Measurements from ENCODE around the gene HYI. TPM values are rescaled to one million over a fixed set of nuclear protein-coding genes. Genes with fewer than 3 reads are reported as not detected.

The HYI gene
- total RNA-seq, 1 donor from 2014 or later = 73.6 TPM

GRCh38 chr1:43444836-43445235 is 8.9 kb downstream of the HYI start:
- peak in 1 of 2 donors; percentile 29 for DNase-seq (ENCODE audit: low read depth in 2 of 2)

- no peak for DNase-seq (ENCODE audit: low read depth in 2 of 2)
These were observed 9.4 kb downstream of the HYI start for GRCh38 chr1:43444151-43444828.

GRCh38 chr1:43443197-43443946 is 10.4 kb downstream of the HYI start:
- no peak for DNase-seq (ENCODE audit: low read depth in 2 of 2)

- no peak for DNase-seq (ENCODE audit: low read depth in 2 of 2)
These were observed 11.0 kb downstream of the HYI start for GRCh38 chr1:43442756-43443155.

GRCh38 chr1:43441894-43442637 is 11.7 kb downstream of the HYI start:
- no peak for DNase-seq (ENCODE audit: low read depth in 2 of 2)

- no peak for DNase-seq (ENCODE audit: low read depth in 2 of 2)
These were observed 12.4 kb downstream of the HYI start for GRCh38 chr1:43441166-43441893.

GRCh38 chr1:43440358-43440757 is 13.4 kb downstream of the HYI start:
- DNase-seq (ENCODE audit: low read depth in 2 of 2) = no peak

- DNase-seq (ENCODE audit: low read depth in 2 of 2) = no peak
These were observed 13.9 kb downstream of the HYI start for GRCh38 chr1:43439781-43440180.

- DNase-seq (ENCODE audit: low read depth in 2 of 2) = no peak
These were observed 14.7 kb downstream of the HYI start for GRCh38 chr1:43438953-43439581.

- no peak for DNase-seq (ENCODE audit: low read depth in 2 of 2)
These were observed 15.2 kb downstream of the HYI start for GRCh38 chr1:43438576-43438952.

- DNase-seq (ENCODE audit: low read depth in 2 of 2) = no peak
These were observed 15.7 kb downstream of the HYI start for GRCh38 chr1:43438006-43438405.

- no peak for DNase-seq (ENCODE audit: low read depth in 2 of 2)
These were observed 16.4 kb downstream of the HYI start for GRCh38 chr1:43437031-43437973.

GRCh38 chr1:43436371-43436770 is 17.4 kb downstream of the HYI start:
- no peak for DNase-seq (ENCODE audit: low read depth in 2 of 2)

- DNase-seq (ENCODE audit: low read depth in 2 of 2) = no peak
These were observed 18.3 kb downstream of the HYI start for GRCh38 chr1:43435146-43436145.

GRCh38 chr1:43434256-43434655 is 19.5 kb downstream of the HYI start:
- DNase-seq (ENCODE audit: low read depth in 2 of 2) = no peak

- DNase-seq (ENCODE audit: low read depth in 2 of 2) = no peak
These were observed 20.8 kb downstream of the HYI start for GRCh38 chr1:43432907-43433306.

GRCh38 chr1:43432171-43432860 is 21.4 kb downstream of the HYI start:
- DNase-seq (ENCODE audit: low read depth in 2 of 2) = no peak

- no peak for DNase-seq (ENCODE audit: low read depth in 2 of 2)
These were observed 22.1 kb downstream of the HYI start for GRCh38 chr1:43431676-43432075.
